OCI-LY7 (cell line): ENCODE data around the gene EDN3. TPM values are rescaled to one million over a fixed set of nuclear protein-coding genes. Genes with fewer than 3 reads are reported as not detected.

ENCODE experiments used
- BruUV-seq: library from RNA; stranded (reverse); fragments of 400-500 nt; replicated peaks from 2 replicates; lab custom pipeline; 2021; lab: Mats Ljungman, UMichigan
- CTCF ChIA-PET: fragments of 300-600 bp; sonication (Branson Sonifier 250); formaldehyde crosslinking; loops from one replicate; lab custom pipeline; 2022; ENCODE audit warnings: antibody characterized with exemption; ENCODE audit not compliant: unreplicated experiment; lab: Charles Lee
- POLR2A ChIA-PET: fragments of 300-600 bp; sonication (Branson Sonifier 250); formaldehyde crosslinking; loops from one replicate; lab custom pipeline; 2022; ENCODE audit warnings: antibody characterized with exemption; lab: Charles Lee
- DNase-seq: peaks from one replicate; pipeline ENCODE4 v3.0.0-alpha.2; 2015; ENCODE audit warnings: low spot score
- H2AFZ ChIP-seq: fragments of 200-600 bp; sonication (generic), shearing (Covaris generic); 2 replicates; pipeline ENCODE4 v1.6.1; 2014; ENCODE audit warnings: mild to moderate bottlenecking, antibody characterized with exemption, low read length, moderate library complexity
- H3K27ac ChIP-seq: fragments of 200-600 bp; sonication (generic); 2 replicates; pipeline ENCODE4 v1.5.1; 2014; ENCODE audit warnings: mixed run types, low read depth, mild to moderate bottlenecking, moderate library complexity, low read length, inconsistent platforms; ENCODE audit not compliant: poor library complexity, severe bottlenecking
- H3K36me3 ChIP-seq: fragments of 200-600 bp; sonication (generic); 2 replicates; pipeline ENCODE4 v1.6.1; 2014; ENCODE audit warnings: mild to moderate bottlenecking, antibody characterized with exemption, low read length, moderate library complexity, mixed read lengths; ENCODE audit not compliant: insufficient read depth
- H3K4me1 ChIP-seq: fragments of 200-600 bp; sonication (generic); 2 replicates; pipeline ENCODE4 v1.5.1; 2014; ENCODE audit warnings: mild to moderate bottlenecking, low read length; ENCODE audit not compliant: insufficient read depth, poor library complexity, severe bottlenecking
- H3K4me2 ChIP-seq: fragments of 200-600 bp; sonication (generic); 2 replicates; pipeline ENCODE4 v1.6.1; 2014; ENCODE audit warnings: mild to moderate bottlenecking, low read length
- H3K4me3 ChIP-seq: fragments of 200-600 bp; sonication (generic); 2 replicates; pipeline ENCODE4 v1.5.1; 2014; ENCODE audit warnings: mild to moderate bottlenecking, low read depth, low read length; ENCODE audit not compliant: poor library complexity, severe bottlenecking
- H3K79me2 ChIP-seq: fragments of 200-600 bp; sonication (generic); 2 replicates; pipeline ENCODE4 v1.6.1; 2016; ENCODE audit warnings: low read depth, mild to moderate bottlenecking, low read length, moderate library complexity, mixed read lengths; ENCODE audit not compliant: insufficient read depth
- H3K9me2 ChIP-seq: fragments of 200-600 bp; sonication (generic); 2 replicates; pipeline ENCODE4 v1.6.1; 2016; ENCODE audit warnings: mild to moderate bottlenecking, low read length, mixed read lengths; ENCODE audit not compliant: insufficient read depth
- H3K9me3 ChIP-seq: fragments of 200-600 bp; sonication (generic); 2 replicates; pipeline ENCODE4 v1.6.1; 2014; ENCODE audit warnings: mild to moderate bottlenecking, mixed run types, low read length, mixed read lengths
- H4K20me1 ChIP-seq: fragments of 200-600 bp; sonication (generic); 2 replicates; pipeline ENCODE4 v1.6.1; 2014; ENCODE audit warnings: mild to moderate bottlenecking, antibody characterized with exemption, low read length, moderate library complexity, mixed read lengths; ENCODE audit not compliant: insufficient read depth
- EZH2phosphoT487 ChIP-seq: fragments of 200-600 bp; sonication (generic); IDR thresholded peaks from 2 replicates; pipeline ENCODE4 v1.6.1; 2018; ENCODE audit warnings: low read depth, borderline replicate concordance, mild to moderate bottlenecking, mixed run types, antibody characterized with exemption, low read length, moderate library complexity, mixed read lengths
- intact Hi-C: fragments of 100-400 bp; cut with micrococcal nuclease; formaldehyde crosslinking; loops from one replicate; pipeline ENCODE4 v1.10.0; 2022; ENCODE audit not compliant: unreplicated experiment
- total RNA-seq, 2 experiments: library from RNA; depleted of rRNA in 1 of 2; stranded (reverse); fragments of >200 nt in 1 of 2; shearing (Covaris generic) in 1 of 2; gene quantifications; 2 replicates each; pipeline ENCODE4 v1.2.3, GENCODE V29; 2014 to 2022
- TF ChIP-seq, protein P1 (sequence below): fragments of 200-600 bp; sonication (generic); conservative IDR thresholded peaks from 2 replicates; pipeline ENCODE4 v1.5.1; 2014; ENCODE audit warnings: mild to moderate bottlenecking, antibody characterized with exemption, low read length, moderate library complexity, mixed read lengths

The EDN3 gene
- total RNA-seq, 2 experiments from 2014 or later, result not detected

DNA sequence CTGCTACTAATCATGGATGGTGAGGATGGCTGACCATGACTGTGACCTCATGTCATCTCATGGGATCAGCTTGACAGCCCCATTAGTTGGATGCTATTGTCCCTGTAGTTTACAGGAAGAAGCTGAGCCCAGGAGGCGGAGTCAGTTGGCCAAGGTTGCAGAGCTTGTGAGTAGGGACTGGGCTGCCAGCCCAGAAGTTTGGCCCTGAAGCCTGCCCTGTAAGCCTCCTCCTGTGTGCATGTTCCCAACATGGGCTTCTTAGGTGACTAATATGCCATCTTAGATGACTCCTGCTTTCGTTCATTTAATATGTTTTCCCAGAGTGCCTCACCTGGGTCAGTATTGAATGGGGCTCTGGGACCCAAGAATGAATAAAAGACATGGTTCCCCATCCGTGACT lies 6.9 kb downstream of the EDN3 start:
- Histone ChIP-seq H3K4me1 (no peaks in the 10 kb centered on the region), H3K27ac (no peak overlapping the region), H3K79me2 (no peaks in the 10 kb centered on the region), H3K4me3 (no peak overlapping the region), H3K36me3 (no peaks in the 10 kb centered on the region), H3K9me3 (no peaks in the 10 kb centered on the region), H2AFZ (no peak overlapping the region), H4K20me1 (no peaks in the 10 kb centered on the region), H3K4me2 (no peak overlapping the region), H3K9me2 (no peaks in the 10 kb centered on the region)
- intact Hi-C loops, result no loop called here
- POLR2A ChIA-PET, result no interaction called here
- BruUV-seq, result no TSS peak
- DNase-seq, result no peak
- TF ChIP-seq, protein P1, sequence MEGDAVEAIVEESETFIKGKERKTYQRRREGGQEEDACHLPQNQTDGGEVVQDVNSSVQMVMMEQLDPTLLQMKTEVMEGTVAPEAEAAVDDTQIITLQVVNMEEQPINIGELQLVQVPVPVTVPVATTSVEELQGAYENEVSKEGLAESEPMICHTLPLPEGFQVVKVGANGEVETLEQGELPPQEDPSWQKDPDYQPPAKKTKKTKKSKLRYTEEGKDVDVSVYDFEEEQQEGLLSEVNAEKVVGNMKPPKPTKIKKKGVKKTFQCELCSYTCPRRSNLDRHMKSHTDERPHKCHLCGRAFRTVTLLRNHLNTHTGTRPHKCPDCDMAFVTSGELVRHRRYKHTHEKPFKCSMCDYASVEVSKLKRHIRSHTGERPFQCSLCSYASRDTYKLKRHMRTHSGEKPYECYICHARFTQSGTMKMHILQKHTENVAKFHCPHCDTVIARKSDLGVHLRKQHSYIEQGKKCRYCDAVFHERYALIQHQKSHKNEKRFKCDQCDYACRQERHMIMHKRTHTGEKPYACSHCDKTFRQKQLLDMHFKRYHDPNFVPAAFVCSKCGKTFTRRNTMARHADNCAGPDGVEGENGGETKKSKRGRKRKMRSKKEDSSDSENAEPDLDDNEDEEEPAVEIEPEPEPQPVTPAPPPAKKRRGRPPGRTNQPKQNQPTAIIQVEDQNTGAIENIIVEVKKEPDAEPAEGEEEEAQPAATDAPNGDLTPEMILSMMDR, result no peak
- TF ChIP-seq EZH2phosphoT487, result no peak
- CTCF ChIA-PET, result no interaction called here

DNA sequence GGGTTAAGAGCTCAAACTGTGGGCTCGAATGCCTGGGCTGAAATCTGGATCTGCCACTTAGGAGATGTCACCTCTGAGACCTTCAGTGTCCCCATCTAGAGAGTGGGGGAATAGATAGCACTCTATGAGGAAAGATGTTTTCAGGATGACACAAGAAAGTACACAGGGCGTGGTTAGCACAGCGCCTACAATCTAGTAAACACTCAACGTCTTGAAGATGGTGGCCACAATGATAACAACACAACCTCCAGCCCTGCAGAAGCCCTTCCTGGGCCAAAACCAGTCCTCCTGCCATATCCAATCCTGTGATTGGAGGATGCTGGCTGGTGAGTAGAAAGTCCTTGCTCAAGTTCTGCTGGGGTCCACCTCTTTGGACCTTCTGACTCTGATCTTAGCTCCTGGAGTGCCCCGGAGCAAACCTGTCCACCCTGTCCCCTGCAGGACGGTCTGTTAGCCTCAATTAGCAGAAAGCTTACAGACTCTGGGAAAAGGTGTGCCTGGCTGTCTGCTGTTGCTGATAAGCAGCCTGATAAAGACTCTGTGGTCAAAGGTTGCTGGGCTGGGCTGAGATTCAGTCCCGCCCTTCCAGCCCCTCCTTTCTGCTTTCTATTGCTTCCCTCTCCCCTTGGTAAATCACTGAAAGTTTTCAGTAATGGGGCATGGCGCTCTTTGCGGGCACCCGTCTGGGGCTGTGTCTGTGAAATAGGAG lies 8.2 kb downstream of the EDN3 start:
- DNase-seq, result no peak
- Histone ChIP-seq H3K27ac (no peak overlapping the region), H3K36me3 (no peaks in the 10 kb centered on the region), H3K9me3 (no peaks in the 10 kb centered on the region), H2AFZ (no peak overlapping the region), H3K4me1 (no peaks in the 10 kb centered on the region), H3K79me2 (no peaks in the 10 kb centered on the region), H3K4me3 (no peak overlapping the region), H3K4me2 (no peak overlapping the region), H3K9me2 (no peaks in the 10 kb centered on the region), H4K20me1 (no peaks in the 10 kb centered on the region)
- intact Hi-C loops, result no loop called here
- CTCF ChIA-PET, result no interaction called here
- POLR2A ChIA-PET, result no interaction called here
- no TSS peak for BruUV-seq
- TF ChIP-seq, protein P1, result no peak

DNA sequence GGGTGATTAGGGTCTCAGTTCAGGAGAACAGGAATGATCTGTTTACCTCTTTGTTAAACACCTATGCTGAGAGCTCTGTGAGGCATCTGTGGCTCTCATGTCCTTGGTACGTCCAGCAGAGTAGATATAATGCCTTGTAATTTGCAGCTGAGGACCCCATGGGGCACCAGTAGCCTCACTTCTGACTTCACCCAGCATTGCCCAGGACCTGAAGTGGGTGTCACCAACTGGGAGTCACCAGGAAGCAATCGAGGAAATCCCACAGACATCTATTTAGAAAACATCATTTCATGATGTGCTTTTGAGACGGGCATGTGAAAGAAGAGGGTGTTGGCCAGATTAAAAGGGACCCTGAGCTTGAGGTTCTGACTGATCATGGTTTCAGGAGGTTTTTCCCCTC lies 8.8 kb downstream of the EDN3 start:
- no peaks in the 10 kb centered on the region for H3K79me2 ChIP-seq
- H3K4me2 ChIP-seq, result no peak overlapping the region
- H3K27ac ChIP-seq, result no peak overlapping the region
- POLR2A ChIA-PET, result no interaction called here
- no peak overlapping the region for H2AFZ ChIP-seq
- no peaks in the 10 kb centered on the region for H3K36me3 ChIP-seq
- H3K9me2 ChIP-seq, result no peaks in the 10 kb centered on the region
- no peak overlapping the region for H3K4me3 ChIP-seq
- no peaks in the 10 kb centered on the region for H3K9me3 ChIP-seq
- CTCF ChIA-PET, result no interaction called here
- BruUV-seq, result no TSS peak
- H4K20me1 ChIP-seq, result no peaks in the 10 kb centered on the region
- TF ChIP-seq, protein P1, result no peak
- no peak for TF ChIP-seq EZH2phosphoT487
- no peaks in the 10 kb centered on the region for H3K4me1 ChIP-seq
- no peak for DNase-seq
- intact Hi-C loops, result no loop called here
